Esophagus squamous epithelium (tissue), 5 donors: ENCODE data around the gene TMEM238. TPM values are rescaled to one million over a fixed set of nuclear protein-coding genes. Genes with fewer than 3 reads are reported as not detected.
A peak's percentile ranks its signal among the peaks of the same experiment; 100 is the strongest.

Experiments
- DNase-seq: peaks from one replicate; lab custom pipeline; 2025; lab: John Stamatoyannopoulos, UW
- H3K27ac ChIP-seq, 4 donors: fragments of 200-600 bp; sonication (generic); one replicate each; pipeline ENCODE4 v1.5.1; 2016 to 2019; ENCODE audit warnings: mild to moderate bottlenecking in 1 of 4
- H3K27me3 ChIP-seq, 4 donors: fragments of 200-600 bp; sonication (generic); 1 replicate in 3 of 4; 2 replicates in 1 of 4; pipeline versions ENCODE4 v1.5.1 to v1.6.0; 2017 to 2021; ENCODE audit warnings: antibody characterized with exemption in 1 of 4
- H3K36me3 ChIP-seq, 3 donors: fragments of 200-600 bp; sonication (generic); one replicate each; pipeline ENCODE4 v1.5.1; 2016 to 2019
- H3K4me1 ChIP-seq, 3 donors: fragments of 200-600 bp; sonication (generic); one replicate each; pipeline ENCODE4 v1.5.1; 2017 to 2019
- H3K4me3 ChIP-seq, 4 donors: fragments of 200-600 bp; sonication (generic); 1 replicate in 3 of 4; 2 replicates in 1 of 4; pipeline ENCODE4 v1.5.1; 2016 to 2019; ENCODE audit warnings: mild to moderate bottlenecking in 2 of 4, moderate library complexity in 1 of 4
- H3K9me3 ChIP-seq, 3 donors: fragments of 200-600 bp; sonication (generic); one replicate each; pipeline ENCODE4 v1.5.1; 2016 to 2019
- POLR2A ChIP-seq, 4 donors: fragments of 450-650 bp; IDR thresholded peaks; one replicate each; pipeline ENCODE4 v1.6.1; 2017; ENCODE audit warnings: antibody characterized with exemption in 4 of 4, mild to moderate bottlenecking in 4 of 4, moderate library complexity in 3 of 4
- WGBS, 2 donors: methylation state at CpG; one replicate each; pipeline ENCODE4 v1.1.5; 2018; 5-methylcytosine and 5-hydroxymethylcytosine counted together
- intact Hi-C: fragments of 100-400 bp; cut with DNase I; formaldehyde crosslinking; loops from one replicate; pipeline ENCODE4 v1.15.0; 2022
- total RNA-seq, 4 donors: library from RNA; depleted of rRNA; stranded (reverse); fragments of >200 nt; gene quantifications; one replicate each; pipeline ENCODE4 v1.1.0, GENCODE V29; 2016
- TF ChIP-seq, protein P1 (sequence below), 6 experiments: fragments of 450-650 bp in 4 of 6; fragments of 200-600 bp in 2 of 6; sonication (generic) in 2 of 6; IDR thresholded peaks; one replicate each; pipeline ENCODE4 v1.5.1; 2016 to 2019; ENCODE audit warnings: antibody characterized with exemption in 6 of 6, mild to moderate bottlenecking in 4 of 6, moderate library complexity in 4 of 6
- donor health status: DM: yes; HTN: yes; CAD: no.

Gene TMEM238, protein sequence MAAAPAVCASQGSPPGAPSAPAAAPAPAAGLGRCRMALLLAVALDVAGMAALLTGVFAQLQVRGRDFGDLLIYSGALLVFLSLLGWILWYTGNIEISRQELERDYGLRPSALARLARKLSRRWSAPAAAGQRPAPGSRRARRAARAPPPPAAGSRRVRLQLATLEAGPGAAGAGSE
- total RNA-seq: 10 to 100 TPM; 11.9 to 41.8 (median 27.1) TPM

DNA sequence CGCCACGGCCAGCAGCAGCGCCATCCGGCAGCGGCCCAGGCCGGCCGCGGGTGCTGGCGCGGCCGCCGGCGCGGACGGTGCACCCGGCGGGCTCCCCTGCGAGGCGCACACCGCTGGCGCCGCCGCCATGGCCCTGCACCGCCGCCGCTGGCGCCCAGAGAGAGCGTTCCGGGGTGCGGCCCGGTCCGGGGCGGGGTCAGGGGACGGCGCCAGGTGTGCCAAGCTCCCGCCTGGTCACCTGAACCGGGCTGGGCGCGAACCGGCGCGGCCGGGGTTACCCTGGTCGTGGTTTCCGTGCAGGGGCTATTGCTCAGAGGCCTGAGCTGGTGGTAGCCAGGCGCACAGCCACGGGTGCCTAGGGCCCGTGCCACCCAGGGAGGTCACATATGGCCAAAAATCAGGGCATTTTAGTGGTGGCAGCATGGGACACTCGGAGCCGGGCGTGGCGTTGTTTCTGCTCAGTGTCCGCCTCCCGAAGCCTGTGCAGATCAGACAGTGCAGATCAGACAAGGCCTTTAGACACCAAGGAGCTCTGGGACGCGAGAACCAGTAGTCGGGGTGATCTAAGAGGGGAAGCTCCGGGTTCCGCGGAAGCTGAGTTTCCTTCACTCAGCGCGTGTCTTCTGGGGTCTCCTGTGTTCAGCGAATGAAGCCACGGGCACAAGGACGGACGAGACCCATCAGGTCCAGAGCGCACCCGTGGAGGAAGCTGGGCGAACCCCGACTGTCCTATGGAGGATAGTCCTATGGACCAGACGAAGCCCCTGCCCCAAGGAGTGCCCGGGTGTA lies at the start of gene TMEM238:
Gene TMEM238, minus strand, starts transcription at position 162 of the 789 bp plus-strand sequence. Its CDS starts 33 bp downstream, at position 129.
- Histone ChIP-seq H3K27me3 (no peaks in the 10 kb centered on the region), H3K4me3 (peak within 1 kb of the TSS; percentile 74 to 97 (median 88)), H3K36me3 (peaks cover 6 to 30% (median 16%) of the 10 kb centered on the region in 3 donors), H3K4me1 (peaks cover 34 to 58% (median 43%) of the 10 kb centered on the region in 3 donors), H3K27ac (peak within 1 kb of the TSS; percentile 86 to 97 (median 93)), H3K9me3 (no peaks in the 10 kb centered on the region)
- 12 to 31% methylated on average over 7 to 10 of the region's 72 CpGs for WGBS, 2 donors
- peak in 1 of 4 donors; percentile 46 for TF ChIP-seq POLR2A (IDR thresholded peaks at IDR 0.05)
- TF ChIP-seq, protein P1, sequence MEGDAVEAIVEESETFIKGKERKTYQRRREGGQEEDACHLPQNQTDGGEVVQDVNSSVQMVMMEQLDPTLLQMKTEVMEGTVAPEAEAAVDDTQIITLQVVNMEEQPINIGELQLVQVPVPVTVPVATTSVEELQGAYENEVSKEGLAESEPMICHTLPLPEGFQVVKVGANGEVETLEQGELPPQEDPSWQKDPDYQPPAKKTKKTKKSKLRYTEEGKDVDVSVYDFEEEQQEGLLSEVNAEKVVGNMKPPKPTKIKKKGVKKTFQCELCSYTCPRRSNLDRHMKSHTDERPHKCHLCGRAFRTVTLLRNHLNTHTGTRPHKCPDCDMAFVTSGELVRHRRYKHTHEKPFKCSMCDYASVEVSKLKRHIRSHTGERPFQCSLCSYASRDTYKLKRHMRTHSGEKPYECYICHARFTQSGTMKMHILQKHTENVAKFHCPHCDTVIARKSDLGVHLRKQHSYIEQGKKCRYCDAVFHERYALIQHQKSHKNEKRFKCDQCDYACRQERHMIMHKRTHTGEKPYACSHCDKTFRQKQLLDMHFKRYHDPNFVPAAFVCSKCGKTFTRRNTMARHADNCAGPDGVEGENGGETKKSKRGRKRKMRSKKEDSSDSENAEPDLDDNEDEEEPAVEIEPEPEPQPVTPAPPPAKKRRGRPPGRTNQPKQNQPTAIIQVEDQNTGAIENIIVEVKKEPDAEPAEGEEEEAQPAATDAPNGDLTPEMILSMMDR (IDR thresholded peaks at IDR 0.05): peak in 2 of 6 experiments; percentile 2 to 4
- DNase-seq: no peak
- intact Hi-C loops: no loop called here

DNA sequence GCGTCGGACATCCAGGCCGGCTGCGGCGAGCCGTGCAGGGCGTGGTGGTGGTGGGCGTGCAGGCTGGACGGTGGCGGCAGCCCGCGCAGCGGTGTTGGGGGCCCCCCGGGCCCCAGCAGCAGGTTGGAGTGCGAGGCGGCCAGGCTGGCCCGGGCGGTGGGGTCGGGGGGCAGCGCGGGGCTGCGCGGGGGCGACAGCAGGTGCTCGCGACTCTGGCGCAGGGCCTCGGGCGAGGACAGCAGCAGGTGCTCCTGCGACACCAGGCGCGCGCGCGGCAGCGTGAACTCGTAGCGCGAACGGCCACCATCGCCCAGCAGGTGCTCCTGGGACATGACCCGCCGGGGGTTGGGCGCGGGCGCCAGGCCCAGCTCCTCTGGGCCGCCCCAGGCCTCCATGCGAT lies 49.2 kb upstream of the TMEM238 start:
- Histone ChIP-seq H3K36me3 (no peaks in the 10 kb centered on the region), H3K4me3 (no peak overlapping the region), H3K4me1 (no peaks in the 10 kb centered on the region), H3K27ac (no peak overlapping the region), H3K9me3 (no peaks in the 10 kb centered on the region), H3K27me3 (peaks cover 0 to 83% (median 7%) of the 10 kb centered on the region in 4 donors)
- intact Hi-C loops: no loop called here
- no peak for TF ChIP-seq POLR2A (IDR thresholded peaks at IDR 0.05)
- TF ChIP-seq, protein P1 (IDR thresholded peaks at IDR 0.05): no peak
- no CpG with 5 or more reads among the region's 48 CpGs for WGBS, 2 donors
- no peak for DNase-seq

DNA sequence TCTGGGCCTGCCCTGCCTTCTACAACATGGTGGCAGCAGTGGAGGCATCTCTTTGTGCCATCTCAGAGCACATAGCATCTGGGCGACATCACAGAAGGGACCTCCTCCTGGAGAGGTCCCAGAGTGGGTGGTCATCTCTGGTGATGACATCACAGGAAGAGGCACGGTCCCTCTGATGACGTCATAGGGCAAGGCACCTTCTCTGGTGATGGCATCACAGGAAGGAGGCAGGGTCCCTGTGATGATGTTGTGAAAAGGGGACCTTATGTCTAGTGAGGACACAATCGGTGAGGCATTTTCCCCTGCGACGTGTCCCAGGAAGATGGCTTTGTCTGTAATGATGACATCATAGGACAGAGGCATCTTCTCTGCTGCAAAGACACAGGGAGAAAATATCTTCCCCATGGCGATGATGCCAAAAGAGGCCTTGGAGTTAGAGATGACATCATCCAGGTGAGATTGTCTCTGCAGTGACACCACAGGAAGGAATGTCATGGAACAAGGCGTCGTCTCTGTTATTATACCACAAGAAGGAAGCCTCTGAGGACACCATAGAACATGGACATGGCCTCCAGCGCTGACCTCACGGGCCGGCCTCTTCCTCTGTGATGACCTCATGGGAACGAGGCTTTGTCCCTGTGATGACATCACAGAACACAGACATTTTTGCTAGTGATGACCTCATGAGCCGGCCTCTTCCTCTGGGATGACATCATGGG lies 48.3 kb upstream of the TMEM238 start:
- no peaks in the 10 kb centered on the region for H3K9me3 ChIP-seq
- no peak for DNase-seq
- peaks cover 0 to 81% (median 7%) of the 10 kb centered on the region in 4 donors for H3K27me3 ChIP-seq
- 80 to 94% methylated on average over 8 to 9 of the region's 14 CpGs for WGBS, 2 donors
- intact Hi-C loops: no loop called here
- H3K4me3 ChIP-seq: no peak overlapping the region
- no peaks in the 10 kb centered on the region for H3K4me1 ChIP-seq
- no peaks in the 10 kb centered on the region for H3K36me3 ChIP-seq
- no peak for TF ChIP-seq POLR2A (IDR thresholded peaks at IDR 0.05)
- TF ChIP-seq, protein P1 (IDR thresholded peaks at IDR 0.05): no peak
- no peak overlapping the region for H3K27ac ChIP-seq

DNA sequence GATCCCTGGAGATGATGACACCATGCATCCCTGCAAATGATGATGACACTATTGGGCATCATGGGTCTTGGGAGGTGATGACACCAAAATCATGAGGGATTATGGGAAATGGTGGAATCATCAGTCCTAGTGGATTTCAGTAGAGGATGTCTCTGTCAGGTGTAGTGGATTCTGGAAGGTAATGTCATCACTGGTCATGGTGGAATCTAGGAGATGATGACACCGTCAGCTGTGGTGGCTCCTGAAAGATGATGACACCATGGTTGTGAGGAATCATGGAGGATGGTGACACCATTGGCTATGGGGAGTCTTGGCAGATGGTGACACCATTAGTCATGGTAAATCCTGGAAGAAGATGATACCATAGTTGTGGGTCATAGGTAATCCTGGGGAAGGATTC lies 47.1 kb upstream of the TMEM238 start:
- 86 to 100% methylated on average over 1 of the region's 1 CpG for WGBS, 2 donors
- Histone ChIP-seq H3K27me3 (peaks cover 0 to 76% (median 7%) of the 10 kb centered on the region in 4 donors), H3K4me1 (no peaks in the 10 kb centered on the region), H3K27ac (no peak overlapping the region), H3K36me3 (no peaks in the 10 kb centered on the region), H3K4me3 (no peak overlapping the region), H3K9me3 (no peaks in the 10 kb centered on the region)
- intact Hi-C loops: no loop called here
- no peak for TF ChIP-seq POLR2A (IDR thresholded peaks at IDR 0.05)
- TF ChIP-seq, protein P1 (IDR thresholded peaks at IDR 0.05): no peak
- no peak for DNase-seq
